SK-N-SH treated with all-trans-retinoic acid at 6 μM for 48 hours (cell line): ENCODE data around the gene SHF.

Experiments used
- ATAC-seq: fragments of 200-7000 bp; cut with Tn5 transposase; 3 replicates; pipeline ENCODE4 v1.9.1; 2020; ENCODE audit warnings: mild to moderate bottlenecking, moderate library complexity
- ARNTL ChIP-seq: fragments of 450-650 bp; formaldehyde crosslinking; IDR thresholded peaks from 2 replicates; pipeline ENCODE4 v1.5.0; 2020; ENCODE audit warnings: low read depth, mild to moderate bottlenecking, moderate library complexity, borderline replicate concordance
- BACH2 ChIP-seq: fragments of 250-450 bp; sonication (Bioruptor Pico); IDR thresholded peaks from 2 replicates; pipeline ENCODE4 v1.9.0; 2021; ENCODE audit warnings: mild to moderate bottlenecking, borderline replicate concordance
- CSDC2 ChIP-seq: fragments of 250-450 bp; sonication (Bioruptor Pico); IDR thresholded peaks from 2 replicates; pipeline ENCODE4 v1.5.0; 2020; ENCODE audit warnings: mild to moderate bottlenecking, moderate library complexity
- ESRRG ChIP-seq: fragments of 250-450 bp; sonication (Bioruptor Pico); IDR thresholded peaks from 2 replicates; pipeline ENCODE4 v1.6.1; 2021; ENCODE audit warnings: mild to moderate bottlenecking
- GLIS3 ChIP-seq: fragments of 250-450 bp; sonication (Bioruptor Pico); IDR thresholded peaks from 2 replicates; pipeline ENCODE4 v1.5.0; 2020; ENCODE audit warnings: mild to moderate bottlenecking, moderate library complexity
- ISL1 ChIP-seq: fragments of 250-450 bp; sonication (Bioruptor Pico); IDR thresholded peaks from 2 replicates; pipeline ENCODE4 v2.1.2; 2022; ENCODE audit warnings: mild to moderate bottlenecking, moderate library complexity
- OSR1 ChIP-seq: fragments of 250-450 bp; sonication (Bioruptor Pico); IDR thresholded peaks from 2 replicates; pipeline ENCODE4 v1.8.0; 2022; ENCODE audit warnings: moderate library complexity, mild to moderate bottlenecking, inconsistent platforms
- PPARA ChIP-seq: fragments of 250-450 bp; sonication (Bioruptor Pico); IDR thresholded peaks from 2 replicates; pipeline ENCODE4 v1.5.0; 2020; ENCODE audit warnings: mild to moderate bottlenecking, borderline replicate concordance
- RARB ChIP-seq: fragments of 250-450 bp; sonication (Bioruptor Pico); IDR thresholded peaks from 2 replicates; pipeline ENCODE4 v1.8.0; 2021; ENCODE audit warnings: mild to moderate bottlenecking, moderate library complexity
- SNAI2 ChIP-seq: fragments of 250-450 bp; sonication (Bioruptor Pico); IDR thresholded peaks from 2 replicates; pipeline ENCODE4 v1.5.0; 2020; ENCODE audit warnings: mild to moderate bottlenecking, moderate library complexity
- TCF4 ChIP-seq: fragments of 250-450 bp; sonication (Bioruptor Pico); IDR thresholded peaks from 2 replicates; pipeline ENCODE4 v1.8.0; 2021; ENCODE audit warnings: mild to moderate bottlenecking, moderate library complexity, borderline replicate concordance
- TOX ChIP-seq: fragments of 250-450 bp; sonication (Bioruptor Pico); IDR thresholded peaks from 2 replicates; pipeline ENCODE4 v1.8.0; 2021; ENCODE audit warnings: mild to moderate bottlenecking, moderate library complexity, borderline replicate concordance
- ZC3H10 ChIP-seq: fragments of 250-450 bp; sonication (Bioruptor Pico); IDR thresholded peaks from 2 replicates; pipeline ENCODE4 v1.5.1; 2021; ENCODE audit warnings: mild to moderate bottlenecking, moderate library complexity
- ZFP3 ChIP-seq: fragments of 250-450 bp; sonication (Bioruptor Pico); IDR thresholded peaks from 2 replicates; pipeline ENCODE4 v1.5.0; 2020; ENCODE audit warnings: mild to moderate bottlenecking, moderate library complexity
- ZFP30 ChIP-seq: fragments of 450-650 bp; formaldehyde crosslinking; IDR thresholded peaks from 2 replicates; pipeline ENCODE4 v1.5.0; 2022; ENCODE audit warnings: mild to moderate bottlenecking, moderate library complexity
- ZNF565 ChIP-seq: fragments of 450-650 bp; formaldehyde crosslinking; conservative IDR thresholded peaks from 2 replicates; pipeline ENCODE4 v1.5.0; 2020; ENCODE audit warnings: low read depth, mild to moderate bottlenecking, moderate library complexity
- ZNF70 ChIP-seq: fragments of 450-650 bp; formaldehyde crosslinking; IDR thresholded peaks from 2 replicates; pipeline ENCODE4 v1.5.0; 2020; ENCODE audit warnings: mild to moderate bottlenecking, moderate library complexity
- ZNF8 ChIP-seq: fragments of 450-650 bp; formaldehyde crosslinking; IDR thresholded peaks from 2 replicates; pipeline ENCODE4 v1.5.0; 2020; ENCODE audit warnings: mild to moderate bottlenecking, moderate library complexity
- TF ChIP-seq, protein P1 (sequence below): fragments of 250-450 bp; sonication (Bioruptor Pico); IDR thresholded peaks from 2 replicates; pipeline ENCODE4 v1.5.1; 2021; ENCODE audit warnings: mild to moderate bottlenecking, moderate library complexity
- TF ChIP-seq, protein P2 (sequence below): fragments of 250-450 bp; sonication (Bioruptor Pico); IDR thresholded peaks from 2 replicates; pipeline ENCODE4 v1.5.1; 2020; ENCODE audit warnings: low read depth, mild to moderate bottlenecking, moderate library complexity
- TF ChIP-seq, protein P3 (sequence below): fragments of 250-450 bp; sonication (Bioruptor Pico); IDR thresholded peaks from 2 replicates; pipeline ENCODE4 v1.5.0; 2020; ENCODE audit warnings: mild to moderate bottlenecking, moderate library complexity
- TF ChIP-seq, protein P4 (sequence below): fragments of 250-450 bp; sonication (Bioruptor Pico); IDR thresholded peaks from 2 replicates; pipeline ENCODE4 v1.8.0; 2021; ENCODE audit warnings: low read depth, mild to moderate bottlenecking, moderate library complexity, borderline replicate concordance
- TF ChIP-seq, protein P5 (sequence below): fragments of 250-450 bp; sonication (Bioruptor Pico); IDR thresholded peaks from 2 replicates; pipeline ENCODE4 v1.8.0; 2020; ENCODE audit warnings: mild to moderate bottlenecking, moderate library complexity, borderline replicate concordance

The SHF gene

DNA sequence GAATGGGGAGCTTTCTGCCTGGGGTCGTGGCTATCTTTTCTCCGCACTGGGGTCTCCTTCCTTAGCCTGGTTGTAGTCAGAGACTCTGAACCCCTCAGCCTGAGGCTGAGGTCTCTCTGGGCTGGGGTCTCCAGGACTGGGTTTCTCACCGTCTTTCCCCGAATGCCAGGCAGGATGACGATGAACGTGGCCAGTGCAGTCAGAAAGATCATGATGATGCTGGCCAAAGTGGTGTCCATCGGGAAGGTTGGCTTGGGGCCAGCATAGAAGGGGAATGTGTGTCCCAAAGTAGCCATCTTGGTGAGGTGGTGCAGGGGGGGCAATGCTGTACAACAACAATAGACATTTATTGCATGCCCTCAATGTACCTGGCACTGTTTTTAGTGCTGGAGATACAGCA is 65.0 kb downstream of the SHF start:
- no peak for ATAC-seq

DNA sequence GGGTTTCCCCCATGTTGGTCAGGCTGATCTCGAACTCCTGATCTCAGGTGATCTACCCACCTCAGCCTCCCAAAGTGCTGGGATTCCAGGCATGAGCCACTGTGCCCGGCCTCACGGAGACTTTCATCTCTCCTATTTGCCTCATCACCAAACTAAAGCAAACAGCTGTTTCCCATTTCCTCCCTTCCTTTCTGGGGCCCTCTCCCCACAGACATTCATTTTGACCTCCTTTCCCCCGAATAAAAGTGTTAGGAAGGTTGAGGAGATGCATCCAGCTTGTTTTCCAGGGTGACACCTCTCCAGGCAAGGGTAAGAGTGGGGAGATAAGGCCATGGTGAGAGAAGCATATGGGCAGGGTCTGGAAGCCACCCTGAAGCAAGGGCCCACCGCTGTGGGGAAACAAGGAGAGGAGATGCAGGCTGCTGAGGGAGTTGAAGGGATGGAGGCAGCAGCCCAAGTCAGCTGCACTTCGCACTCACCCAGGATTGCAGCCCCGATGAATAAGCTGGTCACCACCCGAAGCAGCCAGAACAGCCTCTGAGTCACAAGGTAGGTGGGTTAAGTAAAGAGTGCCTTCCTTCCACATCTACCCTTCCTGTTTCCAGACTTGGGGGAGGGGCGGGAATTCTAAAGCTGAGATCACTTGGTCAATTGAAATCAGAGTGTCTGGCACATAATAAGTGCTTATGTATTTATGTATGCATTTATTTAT is 65.9 kb downstream of the SHF start:
- no peak for ATAC-seq
- TF ChIP-seq CSDC2 (CRISPR knock-in tag), result no peak
- no peak for TF ChIP-seq PPARA
- TF ChIP-seq ZNF8 (CRISPR knock-in tag), result no peak
- no peak for TF ChIP-seq SNAI2 (CRISPR knock-in tag)
- TF ChIP-seq, protein P1, sequence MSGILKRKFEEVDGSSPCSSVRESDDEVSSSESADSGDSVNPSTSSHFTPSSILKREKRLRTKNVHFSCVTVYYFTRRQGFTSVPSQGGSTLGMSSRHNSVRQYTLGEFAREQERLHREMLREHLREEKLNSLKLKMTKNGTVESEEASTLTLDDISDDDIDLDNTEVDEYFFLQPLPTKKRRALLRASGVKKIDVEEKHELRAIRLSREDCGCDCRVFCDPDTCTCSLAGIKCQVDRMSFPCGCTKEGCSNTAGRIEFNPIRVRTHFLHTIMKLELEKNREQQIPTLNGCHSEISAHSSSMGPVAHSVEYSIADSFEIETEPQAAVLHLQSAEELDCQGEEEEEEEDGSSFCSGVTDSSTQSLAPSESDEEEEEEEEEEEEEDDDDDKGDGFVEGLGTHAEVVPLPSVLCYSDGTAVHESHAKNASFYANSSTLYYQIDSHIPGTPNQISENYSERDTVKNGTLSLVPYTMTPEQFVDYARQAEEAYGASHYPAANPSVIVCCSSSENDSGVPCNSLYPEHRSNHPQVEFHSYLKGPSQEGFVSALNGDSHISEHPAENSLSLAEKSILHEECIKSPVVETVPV (CRISPR knock-in tag), result no peak
- TF ChIP-seq, protein P2, sequence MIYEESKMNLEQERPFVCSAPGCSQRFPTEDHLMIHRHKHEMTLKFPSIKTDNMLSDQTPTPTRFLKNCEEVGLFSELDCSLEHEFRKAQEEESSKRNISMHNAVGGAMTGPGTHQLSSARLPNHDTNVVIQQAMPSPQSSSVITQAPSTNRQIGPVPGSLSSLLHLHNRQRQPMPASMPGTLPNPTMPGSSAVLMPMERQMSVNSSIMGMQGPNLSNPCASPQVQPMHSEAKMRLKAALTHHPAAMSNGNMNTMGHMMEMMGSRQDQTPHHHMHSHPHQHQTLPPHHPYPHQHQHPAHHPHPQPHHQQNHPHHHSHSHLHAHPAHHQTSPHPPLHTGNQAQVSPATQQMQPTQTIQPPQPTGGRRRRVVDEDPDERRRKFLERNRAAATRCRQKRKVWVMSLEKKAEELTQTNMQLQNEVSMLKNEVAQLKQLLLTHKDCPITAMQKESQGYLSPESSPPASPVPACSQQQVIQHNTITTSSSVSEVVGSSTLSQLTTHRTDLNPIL (CRISPR knock-in tag), result no peak
- no peak for TF ChIP-seq ZNF70
- TF ChIP-seq, protein P3, sequence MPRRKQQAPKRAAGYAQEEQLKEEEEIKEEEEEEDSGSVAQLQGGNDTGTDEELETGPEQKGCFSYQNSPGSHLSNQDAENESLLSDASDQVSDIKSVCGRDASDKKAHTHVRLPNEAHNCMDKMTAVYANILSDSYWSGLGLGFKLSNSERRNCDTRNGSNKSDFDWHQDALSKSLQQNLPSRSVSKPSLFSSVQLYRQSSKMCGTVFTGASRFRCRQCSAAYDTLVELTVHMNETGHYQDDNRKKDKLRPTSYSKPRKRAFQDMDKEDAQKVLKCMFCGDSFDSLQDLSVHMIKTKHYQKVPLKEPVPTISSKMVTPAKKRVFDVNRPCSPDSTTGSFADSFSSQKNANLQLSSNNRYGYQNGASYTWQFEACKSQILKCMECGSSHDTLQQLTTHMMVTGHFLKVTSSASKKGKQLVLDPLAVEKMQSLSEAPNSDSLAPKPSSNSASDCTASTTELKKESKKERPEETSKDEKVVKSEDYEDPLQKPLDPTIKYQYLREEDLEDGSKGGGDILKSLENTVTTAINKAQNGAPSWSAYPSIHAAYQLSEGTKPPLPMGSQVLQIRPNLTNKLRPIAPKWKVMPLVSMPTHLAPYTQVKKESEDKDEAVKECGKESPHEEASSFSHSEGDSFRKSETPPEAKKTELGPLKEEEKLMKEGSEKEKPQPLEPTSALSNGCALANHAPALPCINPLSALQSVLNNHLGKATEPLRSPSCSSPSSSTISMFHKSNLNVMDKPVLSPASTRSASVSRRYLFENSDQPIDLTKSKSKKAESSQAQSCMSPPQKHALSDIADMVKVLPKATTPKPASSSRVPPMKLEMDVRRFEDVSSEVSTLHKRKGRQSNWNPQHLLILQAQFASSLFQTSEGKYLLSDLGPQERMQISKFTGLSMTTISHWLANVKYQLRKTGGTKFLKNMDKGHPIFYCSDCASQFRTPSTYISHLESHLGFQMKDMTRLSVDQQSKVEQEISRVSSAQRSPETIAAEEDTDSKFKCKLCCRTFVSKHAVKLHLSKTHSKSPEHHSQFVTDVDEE (CRISPR knock-in tag), result no peak
- no peak for TF ChIP-seq TCF4 (CRISPR knock-in tag)
- no peak for TF ChIP-seq GLIS3 (CRISPR knock-in tag)
- TF ChIP-seq ISL1 (CRISPR knock-in tag), result no peak
- TF ChIP-seq ARNTL (CRISPR knock-in tag), result no peak
- no peak for TF ChIP-seq ZFP30 (CRISPR knock-in tag)
- no peak for TF ChIP-seq OSR1 (CRISPR knock-in tag)
- TF ChIP-seq RARB, result no peak

More for the DNA sequence above, 65.0 kb downstream of the SHF start:
- no peak for TF ChIP-seq OSR1 (CRISPR knock-in tag)
- no peak for TF ChIP-seq RARB

DNA sequence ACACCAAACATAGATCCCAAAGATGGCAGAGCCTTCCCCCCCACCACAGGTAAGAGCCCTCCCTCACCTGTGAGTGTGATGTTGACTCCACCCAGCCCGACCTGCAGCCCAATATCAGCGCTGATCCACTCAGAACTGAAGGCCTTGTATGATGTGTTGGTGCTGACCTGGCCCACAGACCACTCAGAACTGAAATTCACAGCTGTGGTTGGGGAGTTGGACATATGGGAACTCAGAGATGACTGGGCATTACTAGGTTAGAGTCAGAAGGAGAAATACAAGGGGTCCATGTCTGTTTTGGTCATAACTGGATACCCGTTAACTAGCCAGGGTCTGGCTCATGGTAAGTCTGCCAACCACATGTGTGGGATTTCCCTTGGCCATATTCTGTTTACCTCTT is 66.7 kb downstream of the SHF start:
- TF ChIP-seq GLIS3 (CRISPR knock-in tag) (no peak), SNAI2 (CRISPR knock-in tag) (no peak), TOX (CRISPR knock-in tag) (no peak), BACH2 (CRISPR knock-in tag) (no peak), RARB (no peak), OSR1 (CRISPR knock-in tag) (no peak), ISL1 (CRISPR knock-in tag) (no peak), TCF4 (CRISPR knock-in tag) (no peak), ZNF8 (CRISPR knock-in tag) (no peak), CSDC2 (CRISPR knock-in tag) (no peak), ZFP30 (CRISPR knock-in tag) (no peak), ZNF565 (CRISPR knock-in tag) (no peak), ZC3H10 (CRISPR knock-in tag) (no peak), ESRRG (CRISPR knock-in tag) (no peak), ZFP3 (CRISPR knock-in tag) (no peak)
- TF ChIP-seq, protein P3 (CRISPR knock-in tag), result no peak
- TF ChIP-seq, protein P4, sequence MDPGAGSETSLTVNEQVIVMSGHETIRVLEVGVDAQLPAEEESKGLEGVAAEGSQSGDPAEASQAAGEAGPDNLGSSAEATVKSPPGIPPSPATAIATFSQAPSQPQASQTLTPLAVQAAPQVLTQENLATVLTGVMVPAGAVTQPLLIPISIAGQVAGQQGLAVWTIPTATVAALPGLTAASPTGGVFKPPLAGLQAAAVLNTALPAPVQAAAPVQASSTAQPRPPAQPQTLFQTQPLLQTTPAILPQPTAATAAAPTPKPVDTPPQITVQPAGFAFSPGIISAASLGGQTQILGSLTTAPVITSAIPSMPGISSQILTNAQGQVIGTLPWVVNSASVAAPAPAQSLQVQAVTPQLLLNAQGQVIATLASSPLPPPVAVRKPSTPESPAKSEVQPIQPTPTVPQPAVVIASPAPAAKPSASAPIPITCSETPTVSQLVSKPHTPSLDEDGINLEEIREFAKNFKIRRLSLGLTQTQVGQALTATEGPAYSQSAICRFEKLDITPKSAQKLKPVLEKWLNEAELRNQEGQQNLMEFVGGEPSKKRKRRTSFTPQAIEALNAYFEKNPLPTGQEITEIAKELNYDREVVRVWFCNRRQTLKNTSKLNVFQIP (CRISPR knock-in tag), result no peak
- TF ChIP-seq, protein P5, sequence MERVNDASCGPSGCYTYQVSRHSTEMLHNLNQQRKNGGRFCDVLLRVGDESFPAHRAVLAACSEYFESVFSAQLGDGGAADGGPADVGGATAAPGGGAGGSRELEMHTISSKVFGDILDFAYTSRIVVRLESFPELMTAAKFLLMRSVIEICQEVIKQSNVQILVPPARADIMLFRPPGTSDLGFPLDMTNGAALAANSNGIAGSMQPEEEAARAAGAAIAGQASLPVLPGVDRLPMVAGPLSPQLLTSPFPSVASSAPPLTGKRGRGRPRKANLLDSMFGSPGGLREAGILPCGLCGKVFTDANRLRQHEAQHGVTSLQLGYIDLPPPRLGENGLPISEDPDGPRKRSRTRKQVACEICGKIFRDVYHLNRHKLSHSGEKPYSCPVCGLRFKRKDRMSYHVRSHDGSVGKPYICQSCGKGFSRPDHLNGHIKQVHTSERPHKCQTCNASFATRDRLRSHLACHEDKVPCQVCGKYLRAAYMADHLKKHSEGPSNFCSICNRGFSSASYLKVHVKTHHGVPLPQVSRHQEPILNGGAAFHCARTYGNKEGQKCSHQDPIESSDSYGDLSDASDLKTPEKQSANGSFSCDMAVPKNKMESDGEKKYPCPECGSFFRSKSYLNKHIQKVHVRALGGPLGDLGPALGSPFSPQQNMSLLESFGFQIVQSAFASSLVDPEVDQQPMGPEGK, result no peak
- TF ChIP-seq, protein P2 (CRISPR knock-in tag), result no peak
- ATAC-seq, result no peak
